H4 (cell line): ENCODE results near the gene PML. TPM values are rescaled to one million over a fixed set of nuclear protein-coding genes. Genes with fewer than 3 reads are reported as not detected.

ENCODE experiments used
- DNase-seq: peaks from one replicate; pipeline ENCODE4 v3.0.0-alpha.2; 2015; ENCODE audit warnings: low spot score
- total RNA-seq: library from RNA; depleted of rRNA; stranded (reverse); fragments of >200 nt; shearing (Covaris generic); gene quantifications from 2 replicates; pipeline ENCODE4 v1.2.3, GENCODE V29; 2014

Gene PML
- total RNA-seq, 1 experiment from 2014 or later: 20.0 TPM

DNA sequence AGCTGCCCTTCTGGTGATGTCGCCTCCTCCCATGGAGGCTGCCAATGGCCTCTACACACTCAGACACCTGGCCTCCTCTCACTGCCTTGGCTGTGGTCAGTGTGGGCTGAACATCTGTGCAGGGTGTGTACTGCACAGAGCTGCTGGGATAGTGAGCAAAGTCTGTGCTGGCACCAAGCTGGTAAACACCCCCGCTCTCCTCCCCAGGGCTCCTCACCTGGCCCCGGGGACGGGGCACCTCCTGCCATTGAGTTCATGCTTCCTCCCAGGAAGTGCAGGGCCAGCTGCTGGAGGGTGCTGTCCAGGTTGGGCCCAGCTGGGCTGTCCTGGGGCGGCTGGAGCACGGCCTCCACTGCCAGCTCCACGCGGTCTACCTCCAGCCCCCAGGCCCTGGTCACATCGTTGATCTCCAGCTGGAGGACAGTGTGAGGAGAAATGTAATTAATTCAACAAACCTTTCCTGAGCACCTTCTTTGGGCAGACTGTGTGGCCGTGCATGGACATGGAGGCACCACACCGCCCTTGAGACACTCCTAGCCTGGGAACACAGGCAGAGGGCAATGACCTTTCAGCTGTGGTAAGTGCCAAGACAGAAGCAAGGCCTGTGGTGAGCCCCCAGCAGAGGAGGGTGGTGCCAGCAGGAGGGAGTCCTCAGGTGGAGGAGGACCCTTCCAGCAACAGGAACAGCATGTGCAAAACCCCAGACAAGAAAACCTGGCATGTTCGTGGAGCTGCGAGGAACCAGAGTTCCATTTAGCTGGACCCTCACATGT, 9.2 kb upstream of the PML start:
- DNase-seq: peak; percentile 64

DNA sequence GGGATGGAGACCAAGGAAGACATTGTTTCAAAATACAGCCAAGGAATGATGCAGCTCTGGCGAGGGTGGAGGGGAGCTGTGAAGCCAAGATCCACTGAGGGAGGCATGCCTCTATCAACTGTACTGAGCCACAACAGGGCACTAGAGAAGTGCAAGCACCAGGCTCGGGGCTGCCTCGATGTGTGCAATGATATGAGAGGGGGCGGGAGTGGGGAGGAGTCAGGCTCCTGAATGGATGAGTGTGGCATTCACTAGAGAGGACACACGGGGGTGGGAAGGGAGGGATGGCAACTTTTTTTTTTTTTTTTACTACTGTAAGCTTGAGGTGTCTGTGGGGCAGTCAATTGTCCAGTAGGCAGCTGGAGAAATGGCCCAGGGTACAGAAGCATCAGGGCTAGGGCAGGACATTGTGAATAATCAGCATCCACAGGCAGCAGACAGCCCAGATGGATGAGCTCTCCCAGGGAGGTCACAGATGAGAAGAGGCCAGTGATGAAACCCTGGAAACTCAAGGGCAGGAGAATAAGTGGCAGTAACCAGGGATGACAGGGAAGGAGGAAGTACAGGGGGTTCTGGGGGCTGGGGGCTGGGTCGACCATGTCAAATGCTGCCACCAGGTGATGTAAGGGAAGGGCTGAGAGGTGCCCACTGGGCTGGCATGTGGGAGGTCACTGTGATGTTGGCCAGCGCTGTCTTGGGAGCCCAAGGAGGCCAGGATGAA, 8.3 kb upstream of the PML start:
- no peak for DNase-seq

DNA sequence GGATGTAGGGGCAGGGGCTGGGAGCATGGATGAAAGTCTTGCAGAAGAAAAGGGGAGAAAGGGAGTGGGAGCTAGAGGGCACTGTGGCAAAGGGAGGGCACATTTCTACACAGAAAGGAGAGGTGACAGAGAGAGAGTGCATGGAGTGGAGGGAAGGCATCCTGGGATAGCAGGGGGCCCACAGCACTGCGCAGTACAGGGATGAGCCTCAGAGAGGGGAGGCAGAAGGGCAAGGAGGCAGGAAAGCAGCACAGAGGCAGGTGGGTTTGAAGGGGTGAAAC, 7.8 kb upstream of the PML start:
- no peak for DNase-seq

DNA sequence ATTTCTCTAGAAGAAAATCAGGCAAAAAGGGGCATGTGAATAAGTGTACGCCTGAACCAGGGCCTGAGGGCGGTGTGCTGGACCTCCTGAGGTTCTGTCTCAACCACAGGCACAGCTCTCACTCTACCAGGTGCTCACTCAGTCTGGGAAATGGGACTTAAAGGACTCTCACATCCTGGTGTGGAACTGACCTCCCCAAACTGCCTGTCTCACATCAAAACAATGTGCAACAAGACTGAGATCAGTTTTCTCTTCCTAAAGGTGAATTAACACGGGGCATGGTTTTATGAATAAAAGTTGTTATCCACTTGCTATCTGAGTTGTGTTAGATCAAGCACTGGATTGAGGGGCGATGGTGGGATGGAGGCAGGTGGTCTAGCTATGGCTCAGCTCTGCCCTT, 7.3 kb upstream of the PML start:
- no peak for DNase-seq

DNA sequence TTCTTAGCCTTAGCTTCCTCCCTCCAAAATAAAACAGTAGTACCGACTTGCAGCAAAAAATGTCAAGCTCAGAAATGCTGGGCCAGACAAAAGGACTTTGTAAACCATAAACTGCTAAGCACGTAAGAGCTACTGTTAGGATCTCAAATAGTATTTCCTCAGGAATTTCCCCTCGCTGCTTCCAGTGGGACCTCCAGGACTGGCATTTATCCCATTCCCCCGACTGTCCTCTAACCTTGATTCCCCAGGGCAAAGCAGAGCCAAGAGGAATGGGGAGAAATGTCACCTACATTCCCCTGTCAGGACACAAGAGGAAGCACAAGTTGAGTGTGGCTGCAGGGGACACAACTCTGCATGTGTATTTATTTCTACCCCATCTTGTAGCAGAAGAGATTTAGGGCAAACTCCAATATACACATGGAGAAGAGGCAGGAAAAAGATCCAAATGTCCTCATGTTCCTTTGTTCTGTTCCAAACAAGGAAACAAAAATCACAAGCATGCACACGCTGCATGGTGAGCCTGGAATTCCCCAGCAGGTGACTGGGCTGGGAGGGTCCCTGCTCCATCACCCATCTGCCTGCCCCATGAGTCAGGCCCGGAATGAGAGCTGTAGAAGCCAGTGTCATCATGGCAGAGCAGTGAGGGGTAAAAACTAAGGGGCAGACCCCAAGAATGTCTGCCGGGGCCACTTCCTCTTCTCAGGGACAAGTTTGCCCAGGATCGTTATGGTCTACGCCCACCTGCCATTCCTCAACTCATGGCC, 6.7 kb upstream of the PML start:
- no peak for DNase-seq

DNA sequence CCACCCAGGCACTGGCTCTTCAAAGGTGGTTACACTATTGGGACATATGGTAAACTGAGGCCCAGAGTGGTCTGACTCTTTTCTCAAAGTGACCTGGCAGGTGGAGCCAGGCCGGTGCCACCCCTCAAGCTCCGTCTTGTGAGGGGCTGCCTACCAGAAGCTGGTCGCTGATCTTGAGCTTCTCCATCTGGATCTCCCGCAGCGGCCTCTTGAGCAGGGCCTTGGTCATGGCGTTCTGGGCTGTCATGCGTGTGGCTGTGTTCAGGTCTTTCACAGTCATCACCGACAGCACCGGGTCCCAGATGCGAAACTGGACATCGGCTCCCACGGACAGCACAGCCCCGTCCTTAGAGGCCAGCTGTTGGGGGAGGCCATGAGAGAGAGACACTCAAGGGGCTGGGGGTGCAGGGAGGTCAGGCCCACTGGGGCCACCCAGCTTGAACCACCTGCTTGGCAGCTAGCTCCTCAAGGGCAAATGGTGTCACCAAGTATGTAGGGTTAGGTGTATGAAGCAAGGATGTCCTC, 6.0 kb upstream of the PML start:
- no peak for DNase-seq

DNA sequence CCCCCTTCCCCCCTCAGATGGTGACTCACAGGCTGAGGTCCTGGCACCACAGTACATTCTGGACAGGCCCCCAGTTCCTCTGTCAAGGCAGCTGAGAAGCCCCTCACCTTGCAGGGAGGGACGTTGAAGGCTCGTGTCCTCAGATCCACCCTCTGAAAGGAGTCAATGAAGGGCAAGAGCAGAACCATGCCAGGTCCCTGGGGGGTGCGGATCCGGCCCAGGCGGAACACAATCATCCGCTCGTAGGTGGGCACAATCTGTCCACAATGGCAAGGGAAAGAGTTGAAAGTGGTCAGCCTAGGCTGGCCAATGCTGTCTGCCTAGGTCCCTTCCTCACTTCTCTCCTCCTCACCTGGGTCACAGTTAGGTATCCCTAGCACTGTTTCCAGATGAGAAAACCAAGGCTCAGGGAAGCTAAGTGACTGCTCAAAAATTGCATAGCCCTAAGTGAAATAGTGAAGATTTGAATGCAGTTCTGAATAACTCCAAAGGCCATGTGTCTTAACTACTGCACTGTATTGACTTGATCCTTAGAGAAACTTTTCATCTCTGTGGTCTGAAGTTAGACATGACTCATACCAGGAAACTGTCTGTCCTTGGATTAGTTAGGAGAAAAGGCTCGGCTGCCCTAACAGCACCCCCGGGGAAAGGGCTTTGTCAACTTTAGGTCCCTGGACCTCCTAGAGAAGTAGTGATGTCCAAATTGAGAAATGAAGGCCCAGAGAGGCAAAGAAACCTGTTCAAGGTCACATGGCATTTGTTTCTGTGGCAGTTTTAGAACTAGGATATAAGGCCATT, 5.3 kb upstream of the PML start:
- DNase-seq: peak; percentile 65

DNA sequence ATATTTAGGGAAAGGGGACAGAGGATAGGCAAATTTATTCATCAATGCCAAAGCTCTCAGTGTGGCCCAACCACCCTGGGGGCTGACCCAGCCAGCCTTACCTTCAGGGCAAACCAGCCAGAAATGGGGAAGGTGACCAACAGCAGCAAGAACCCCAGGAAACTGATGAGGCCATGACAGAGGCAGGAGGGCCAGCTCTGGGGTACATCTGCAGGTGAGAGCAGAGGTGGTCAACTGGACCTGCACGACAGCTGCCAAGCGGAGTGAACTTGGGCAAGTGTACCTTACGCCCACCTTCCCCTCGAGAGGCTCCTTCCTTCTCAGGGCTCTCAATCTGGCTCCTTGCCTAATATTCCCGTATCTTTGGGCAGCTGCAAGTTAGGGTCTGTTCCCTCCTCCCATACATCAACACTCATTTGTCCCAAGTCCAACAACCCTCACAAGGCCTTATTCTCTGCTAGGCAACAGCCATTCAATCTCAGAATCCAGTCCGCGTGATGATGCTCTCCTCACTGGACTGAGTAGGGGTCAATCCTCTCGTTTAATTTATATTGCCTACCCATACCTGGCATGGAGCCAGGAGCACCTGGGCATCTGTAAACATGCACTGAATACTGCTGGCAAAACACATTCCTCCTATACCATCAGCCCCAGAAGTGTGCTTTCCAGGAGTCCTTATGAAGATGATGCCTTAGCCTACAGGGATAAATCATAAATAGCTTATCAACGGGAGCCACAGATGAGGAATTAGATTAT, 4.1 kb upstream of the PML start:
- no peak for DNase-seq

DNA sequence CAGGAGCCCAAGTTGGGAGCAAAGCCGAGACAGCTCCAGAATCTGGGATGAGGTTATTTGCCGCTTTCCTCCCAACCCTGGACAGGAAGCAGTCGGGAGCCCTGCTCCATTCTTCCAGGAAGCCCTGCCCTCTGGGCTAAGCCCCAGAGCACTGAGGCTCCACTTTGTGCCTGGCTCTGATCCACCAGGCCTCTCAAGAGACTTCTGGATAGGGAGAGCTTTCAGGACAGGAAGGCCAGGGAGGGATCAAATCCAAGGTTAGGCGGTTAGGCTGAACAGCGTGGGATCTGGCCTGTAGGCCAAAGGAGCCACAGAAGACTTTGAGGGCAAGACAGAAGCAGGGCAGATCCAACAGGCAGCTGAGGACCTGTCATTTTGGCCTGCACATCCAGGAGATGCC, 3.3 kb upstream of the PML start:
- no peak for DNase-seq

DNA sequence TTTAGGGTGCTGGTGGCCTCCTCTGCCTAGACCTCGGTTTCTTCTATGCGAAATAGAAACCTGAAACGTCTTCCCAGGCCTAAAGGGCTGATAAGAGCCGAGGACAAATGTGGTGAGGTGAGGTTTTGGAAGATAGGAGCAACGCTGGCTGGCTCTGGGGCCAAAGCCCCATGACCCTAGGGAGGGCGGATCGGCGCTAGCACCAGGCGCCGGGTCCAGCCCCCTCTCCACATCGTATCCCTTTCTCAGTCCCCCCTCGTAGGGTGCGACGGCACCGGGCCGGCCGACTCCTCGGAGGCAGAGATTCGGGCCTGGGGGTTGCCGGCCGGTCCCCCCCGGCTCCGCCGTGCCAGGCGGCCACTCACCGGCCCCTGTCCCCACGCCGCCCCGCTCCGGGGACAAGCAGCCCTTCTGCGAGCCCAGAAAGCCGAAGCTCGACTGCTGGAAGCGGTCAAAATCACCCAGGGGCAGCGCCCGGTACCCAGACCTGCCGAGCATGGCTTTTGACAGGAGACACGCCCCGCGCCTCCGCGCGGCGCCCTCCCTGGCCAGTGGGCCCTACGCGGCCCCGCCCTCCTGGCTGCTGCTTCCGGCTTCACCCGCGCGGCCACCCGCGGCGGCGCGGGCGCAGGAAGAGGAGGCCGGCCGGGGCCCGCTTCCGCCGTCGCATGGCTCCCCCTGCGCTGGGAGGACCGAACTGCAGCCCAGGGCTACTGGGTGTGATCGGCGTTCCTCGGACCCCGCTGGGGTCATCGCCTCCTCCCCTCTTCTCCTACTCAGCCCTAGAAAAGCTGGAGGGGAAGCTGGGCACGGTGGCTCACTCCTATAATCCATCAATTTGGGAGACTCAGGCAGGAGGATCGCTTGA, 2.6 kb upstream of the PML start, which contains the start of gene STOML1:
Gene STOML1 (minus strand): TSS at position 570 of the 868 bp plus-strand sequence. CDS start 72 bp downstream, at position 498.
- peak; percentile 83 for DNase-seq

DNA sequence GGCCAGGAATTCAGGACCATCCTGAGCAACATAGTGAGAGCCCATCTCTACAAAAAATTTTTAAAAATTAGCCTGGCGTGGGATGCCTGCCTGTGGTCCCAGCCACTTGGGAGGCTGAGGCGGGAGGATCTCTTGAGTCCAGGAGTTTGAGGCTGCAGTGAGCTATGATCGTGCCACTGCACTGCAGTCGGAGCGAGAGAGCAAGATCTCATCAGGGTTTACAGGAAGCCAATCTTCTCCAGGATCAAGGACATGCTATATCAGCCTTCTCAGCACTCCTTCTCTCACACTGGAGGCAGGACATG, 2.0 kb upstream of the PML start:
- DNase-seq: no peak

DNA sequence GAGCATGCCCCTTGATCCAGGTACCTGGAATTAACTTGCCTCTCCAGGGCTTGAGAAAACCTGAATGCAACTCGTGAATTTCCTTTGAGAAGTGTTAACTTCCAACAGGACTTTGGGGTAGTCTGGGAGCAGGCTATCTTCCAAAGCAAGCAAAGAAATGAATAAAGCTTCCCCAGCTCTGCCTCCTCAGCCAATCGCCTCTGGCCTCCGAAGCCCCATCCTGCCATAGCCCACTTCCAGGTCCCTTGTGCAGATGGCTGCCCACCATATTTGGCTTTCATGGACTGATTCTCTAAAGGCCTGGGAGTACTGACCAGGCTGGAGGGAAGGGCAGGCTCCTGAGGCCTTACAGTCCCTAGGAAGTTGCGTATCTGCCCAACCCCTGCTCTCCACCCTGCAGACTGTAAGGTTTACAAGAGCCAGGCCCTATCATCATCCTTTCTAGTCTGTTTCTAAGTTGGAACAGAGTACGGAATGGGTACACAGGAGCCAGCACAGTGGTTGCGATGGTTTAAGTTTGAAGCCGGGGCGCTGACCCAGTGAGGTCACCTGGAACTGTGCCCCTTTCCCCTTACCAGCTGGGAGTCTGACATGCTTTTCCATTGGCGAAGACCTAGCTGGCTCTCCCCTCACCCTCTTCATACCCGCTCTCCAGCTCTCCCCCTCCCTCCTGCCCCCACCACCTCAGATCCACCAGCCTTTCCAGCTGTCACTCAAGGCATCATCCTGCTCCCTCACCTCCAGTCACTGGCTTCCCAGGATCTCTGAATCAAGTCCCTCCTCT, 1.1 kb upstream of the PML start:
- DNase-seq: no peak

DNA sequence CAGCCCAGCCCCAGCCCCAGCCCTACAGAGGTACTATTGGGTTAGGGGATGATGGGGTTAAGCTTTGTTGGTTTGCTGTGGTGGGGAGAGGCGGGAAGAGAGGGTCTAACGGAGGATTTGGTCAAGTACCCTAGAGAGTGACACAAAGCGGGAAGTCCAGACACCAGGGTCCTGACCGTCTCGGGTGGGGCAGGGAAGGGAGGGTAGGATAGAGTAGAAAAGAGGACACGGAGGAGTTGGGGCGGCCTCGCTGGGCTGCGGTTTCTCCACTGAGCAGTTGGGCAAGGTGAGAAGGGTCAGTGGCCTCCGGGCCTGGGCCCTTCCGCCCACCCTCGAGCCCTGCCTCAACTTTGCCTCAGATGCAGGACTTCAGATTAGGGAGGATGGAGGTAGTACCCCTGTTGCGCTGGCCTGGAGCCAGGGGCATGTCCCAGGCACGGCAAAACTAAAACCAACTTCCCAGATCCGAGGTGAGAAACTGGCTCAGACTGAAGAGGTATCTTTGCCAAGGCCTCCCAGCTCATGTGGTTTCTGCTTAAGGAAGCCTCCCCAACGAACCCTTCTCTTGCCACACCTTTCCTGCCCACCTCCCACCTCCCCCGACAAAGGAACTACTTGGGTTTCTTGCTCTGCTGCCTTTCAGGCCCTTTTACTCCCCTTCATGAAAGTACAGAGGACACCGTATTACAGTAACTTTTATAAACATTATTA, 551 bp downstream of the PML start:
- DNase-seq: no peak

DNA sequence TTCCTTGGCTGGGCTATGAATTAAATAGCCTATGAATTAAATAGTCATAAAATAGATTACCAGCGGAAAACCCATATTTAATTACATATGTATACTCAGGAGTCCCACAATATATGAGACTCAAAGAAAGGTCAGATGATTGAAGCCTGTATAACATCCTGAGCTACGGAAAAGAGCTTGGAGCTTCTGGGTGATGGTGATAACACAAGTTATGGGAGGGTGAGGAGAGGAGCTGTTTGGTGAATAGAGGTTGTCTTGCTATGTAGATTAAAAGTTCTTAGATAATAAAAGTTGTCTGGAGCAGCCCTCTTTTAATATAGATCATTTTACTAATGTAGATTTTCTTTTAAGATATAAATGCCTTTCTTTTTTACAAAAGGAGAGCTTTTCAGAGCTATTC, 1.8 kb downstream of the PML start:
- no peak for DNase-seq

DNA sequence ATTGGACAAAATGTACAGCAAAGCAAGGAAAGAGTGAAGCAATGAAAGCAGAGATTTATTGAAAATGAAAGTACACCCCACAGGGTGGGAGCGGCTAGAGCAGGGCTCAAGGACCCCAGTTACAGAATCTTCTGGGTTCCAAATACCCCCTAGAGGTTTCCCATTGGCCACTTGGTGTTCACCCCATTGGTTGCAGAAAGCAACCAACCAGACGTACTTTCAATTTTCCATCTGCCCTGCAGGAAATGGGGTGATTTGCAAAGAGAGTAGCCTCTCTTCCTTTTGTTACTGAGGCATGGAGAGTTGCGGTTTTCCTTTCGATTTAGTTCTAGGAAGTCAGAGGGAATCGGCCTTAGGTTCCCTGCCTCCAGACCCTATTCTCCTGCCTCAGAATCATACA, 2.4 kb downstream of the PML start:
- DNase-seq: peak; percentile 80

DNA sequence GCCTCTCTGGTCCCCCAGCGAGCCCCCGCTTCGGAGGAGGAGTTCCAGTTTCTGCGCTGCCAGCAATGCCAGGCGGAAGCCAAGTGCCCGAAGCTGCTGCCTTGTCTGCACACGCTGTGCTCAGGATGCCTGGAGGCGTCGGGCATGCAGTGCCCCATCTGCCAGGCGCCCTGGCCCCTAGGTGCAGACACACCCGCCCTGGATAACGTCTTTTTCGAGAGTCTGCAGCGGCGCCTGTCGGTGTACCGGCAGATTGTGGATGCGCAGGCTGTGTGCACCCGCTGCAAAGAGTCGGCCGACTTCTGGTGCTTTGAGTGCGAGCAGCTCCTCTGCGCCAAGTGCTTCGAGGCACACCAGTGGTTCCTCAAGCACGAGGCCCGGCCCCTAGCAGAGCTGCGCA, 3.5 kb downstream of the PML start:
- no peak for DNase-seq

DNA sequence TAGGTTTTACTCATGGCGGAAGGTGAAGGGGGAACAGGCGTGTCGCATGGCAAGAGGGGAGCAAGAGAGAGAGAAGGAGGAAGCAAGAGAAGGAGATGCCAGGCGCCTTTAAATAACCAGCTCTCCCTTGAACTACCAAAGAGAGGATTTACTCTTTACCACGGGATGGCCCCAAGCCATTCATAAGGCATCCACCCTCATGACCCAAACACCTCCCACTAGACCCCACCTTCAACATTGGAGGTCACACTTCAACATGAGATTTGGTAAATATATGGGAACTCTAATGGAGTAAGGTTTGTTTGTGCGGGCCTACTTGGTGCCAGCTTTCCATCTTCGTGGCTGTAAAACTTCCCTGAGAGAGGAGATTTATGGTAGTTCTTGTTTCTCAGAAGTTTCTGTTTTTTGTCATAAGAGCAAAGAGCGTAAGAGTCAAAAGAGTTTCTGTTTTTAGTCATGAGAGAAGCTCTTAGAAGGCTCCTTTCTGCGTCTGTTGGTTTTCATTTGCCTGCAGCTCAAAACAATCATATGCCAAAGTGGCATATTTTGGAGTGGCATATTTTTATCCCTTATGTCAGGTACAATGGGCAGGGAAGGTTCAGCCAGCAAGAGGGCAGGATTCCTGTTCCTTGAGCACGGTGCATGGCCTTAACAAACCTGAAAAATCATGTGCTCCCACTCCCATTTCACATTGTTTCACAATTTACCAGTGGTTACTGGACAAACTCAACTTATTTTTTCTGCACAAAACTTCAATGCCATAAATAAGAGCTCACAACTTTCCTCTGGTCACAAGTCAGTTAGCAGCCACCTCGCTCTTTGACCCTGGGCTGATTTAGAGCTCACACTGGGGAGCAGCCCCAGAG, 12.5 kb downstream of the PML start:
- DNase-seq: no peak
